Measurements from ENCODE around the gene ZNF771.
"Not testable (repeated sequence)": the region's sequence is repeated elsewhere in the genome, so short reads cannot be mapped to it uniquely, and the experiment has no call there.

Gene ZNF771

DNA sequence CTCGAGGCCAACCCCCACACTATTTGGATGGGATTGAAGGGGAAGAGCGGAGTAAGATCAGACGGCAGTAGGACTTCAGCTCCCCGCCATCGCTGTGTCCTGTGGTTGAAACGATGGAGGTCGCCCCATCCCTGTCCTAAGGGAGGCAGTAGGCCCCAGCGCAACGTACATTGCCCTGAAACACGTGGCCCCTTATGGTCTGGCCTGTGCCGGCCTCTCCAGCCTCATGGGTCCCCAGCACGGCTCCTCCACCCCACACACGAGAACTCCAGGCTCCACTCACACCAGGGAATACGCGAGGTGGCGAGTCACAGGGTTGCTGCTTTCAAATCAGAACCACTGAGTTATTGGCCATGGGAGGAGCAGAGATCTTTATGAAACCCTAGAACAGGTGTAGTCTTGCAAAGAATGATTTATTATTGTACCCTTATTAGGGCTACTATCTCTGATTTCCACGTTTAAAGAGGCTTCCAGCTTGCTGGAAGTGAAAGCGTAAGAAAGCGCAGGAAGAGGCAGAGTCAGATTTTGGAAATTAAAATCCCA is 23.1 kb downstream of the ZNF771 start:
- no peak for DNase-seq (ENCODE audit: low read depth, low spot score)

DNA sequence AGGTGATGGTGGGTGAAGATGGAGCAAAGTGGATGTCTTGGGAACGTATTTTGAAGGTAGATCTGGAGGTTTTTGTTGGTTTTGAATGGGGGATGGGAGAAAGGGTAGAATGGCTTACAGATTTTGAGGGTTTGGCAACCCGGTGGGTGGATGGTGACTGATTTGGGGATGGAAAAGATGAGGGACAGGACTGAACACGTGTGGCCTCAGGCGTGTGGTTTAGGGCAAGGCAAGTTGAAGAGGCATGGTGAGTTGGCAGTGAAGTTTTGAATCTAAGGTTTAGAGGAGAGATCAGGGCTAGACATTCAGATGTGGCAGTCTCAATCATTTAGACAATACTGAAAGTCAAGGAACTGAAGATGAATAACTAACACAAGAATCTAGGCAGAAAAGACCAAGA is 27.4 kb downstream of the ZNF771 start:
- no peak for DNase-seq (ENCODE audit: low read depth, low spot score)

DNA sequence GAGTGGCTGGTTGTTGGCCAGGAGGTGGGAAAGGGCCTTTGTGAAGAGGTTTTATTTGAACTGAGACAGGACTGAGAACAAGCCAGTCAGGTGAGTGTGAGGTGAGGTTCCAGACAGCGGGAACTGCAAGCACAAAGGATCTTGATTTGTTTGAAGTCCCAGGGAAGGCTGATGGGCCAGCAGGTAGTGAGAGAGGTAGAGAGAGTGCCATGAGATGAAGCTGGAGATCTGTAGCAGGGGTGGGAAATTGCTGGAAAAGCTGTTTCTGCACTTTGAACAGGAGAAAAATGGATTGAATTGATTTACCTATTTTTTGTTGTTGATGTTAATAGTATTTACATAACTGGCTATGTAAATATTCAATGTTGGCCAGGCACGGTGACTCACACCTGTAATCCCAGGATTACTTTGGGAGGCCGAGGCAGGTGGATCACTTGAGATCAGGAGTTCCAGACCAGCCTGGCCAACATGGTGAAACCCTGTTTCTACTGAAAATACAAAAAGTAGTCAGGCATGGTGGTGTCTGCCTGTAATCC is 30.2 kb downstream of the ZNF771 start:
- DNase-seq (ENCODE audit: low read depth, low spot score), result no peak

DNA sequence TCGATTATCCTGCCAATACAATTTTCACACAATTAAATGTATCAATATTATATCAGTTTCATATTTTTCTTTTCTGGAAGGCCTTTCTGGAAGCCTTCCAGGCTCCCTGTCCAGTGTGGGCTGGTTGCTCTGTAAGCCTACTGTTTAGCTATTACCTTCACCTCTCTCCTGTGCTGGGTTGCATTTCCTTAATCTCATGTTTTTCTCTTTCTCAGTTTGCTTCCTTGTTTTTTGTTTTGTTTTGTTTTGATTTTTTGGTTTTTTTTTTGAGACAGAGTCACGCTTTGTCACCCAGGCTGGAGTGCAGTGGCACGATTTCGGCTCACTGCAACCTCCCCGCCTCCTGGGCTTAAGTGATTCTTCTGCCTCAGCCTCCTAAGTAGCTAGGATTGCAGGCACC is 31.4 kb downstream of the ZNF771 start:
- no peak for DNase-seq (ENCODE audit: low read depth, low spot score)

DNA sequence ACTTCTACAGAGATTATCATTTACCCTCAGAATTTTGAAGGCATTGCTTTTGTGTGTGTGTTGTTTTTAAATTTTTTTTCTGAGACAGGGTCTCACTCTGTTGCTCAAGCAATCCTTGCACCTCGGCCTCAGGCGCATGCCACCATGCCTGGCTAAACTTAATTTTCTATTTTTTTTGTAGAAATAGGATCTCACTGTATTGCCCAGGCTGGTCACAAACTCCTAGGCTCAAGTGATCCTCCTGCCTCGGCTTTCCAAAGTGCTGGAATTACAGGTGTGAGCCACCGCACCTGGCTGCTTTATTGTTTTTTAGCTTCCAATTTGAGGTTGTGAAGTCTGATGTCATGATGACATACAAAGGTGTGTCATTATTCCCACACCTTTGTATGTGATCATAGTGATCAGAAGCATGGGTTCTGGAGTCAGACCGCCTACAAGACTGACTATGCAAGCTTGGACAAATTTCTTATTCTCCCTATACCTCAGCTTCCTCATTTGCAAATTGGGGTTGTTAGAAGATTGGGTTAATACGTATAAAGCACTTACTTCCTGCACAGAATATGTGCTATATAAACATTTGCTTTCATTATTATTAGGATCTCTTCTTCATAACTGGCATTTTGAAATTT is 32.4 kb downstream of the ZNF771 start:
- DNase-seq (ENCODE audit: low read depth, low spot score), result no peak

DNA sequence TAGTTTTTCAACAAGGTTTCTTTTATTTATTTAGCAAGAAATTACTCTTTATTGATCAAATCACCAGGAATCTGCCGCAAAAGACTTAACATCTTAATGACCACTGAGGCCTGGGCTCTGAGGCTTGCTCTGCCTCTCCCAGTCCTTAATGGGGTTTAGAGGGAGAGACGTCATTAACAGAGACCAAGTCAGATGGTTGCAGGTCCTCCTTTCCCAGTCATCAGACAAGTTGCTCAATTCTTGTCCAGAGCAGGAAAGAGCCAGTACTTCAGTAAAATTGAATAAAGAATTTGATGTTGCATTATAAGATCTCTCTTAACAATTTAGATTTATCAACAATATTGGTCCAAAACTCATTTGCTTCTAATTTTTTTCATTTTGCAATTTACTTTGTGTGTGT is 36.2 kb downstream of the ZNF771 start:
- no peak for DNase-seq (ENCODE audit: low read depth, low spot score)

DNA sequence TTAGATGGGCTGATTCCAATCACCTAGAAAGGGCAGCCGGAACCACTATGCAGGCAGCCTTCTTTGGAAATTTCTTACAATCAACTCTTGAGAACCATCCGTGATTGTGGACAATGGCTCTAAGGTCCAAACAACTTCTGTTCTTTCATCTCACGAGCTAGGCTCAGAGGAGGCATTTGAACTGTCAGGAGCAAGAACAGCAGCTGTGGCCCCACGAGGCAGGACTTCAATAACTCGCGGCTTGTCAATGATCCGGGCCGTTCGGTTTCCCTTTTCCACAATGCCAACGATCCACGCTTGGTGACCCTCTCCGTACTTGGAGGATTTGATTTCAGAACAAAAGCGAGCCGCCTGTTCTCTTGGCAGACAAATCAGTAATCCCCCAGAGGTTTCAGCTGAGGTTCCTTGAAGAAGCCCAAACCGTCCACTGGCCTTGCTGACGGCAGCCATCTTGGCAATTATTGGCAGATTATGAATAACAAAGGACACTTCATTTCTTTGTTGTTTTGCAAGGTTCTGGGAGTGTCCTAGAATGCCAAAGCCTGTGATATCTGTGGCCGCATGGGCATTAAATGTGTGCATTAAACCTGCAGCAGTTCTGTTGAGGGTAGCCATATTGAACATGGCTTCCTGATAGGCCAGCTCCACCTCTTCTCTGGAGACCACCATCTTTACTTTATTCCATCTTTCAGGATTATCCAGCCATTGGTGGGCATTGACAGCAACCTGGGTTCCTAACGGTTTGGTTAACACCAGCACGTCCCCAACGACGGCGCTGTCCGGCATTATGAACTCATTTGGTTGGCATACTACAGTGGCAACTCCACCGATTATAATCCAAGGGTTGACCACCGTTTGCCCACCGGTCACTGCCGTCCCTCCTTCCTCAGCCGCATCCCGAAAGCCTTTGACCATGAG is 37.1 kb downstream of the ZNF771 start:
- DNase-seq (ENCODE audit: low read depth, low spot score), result no peak

DNA sequence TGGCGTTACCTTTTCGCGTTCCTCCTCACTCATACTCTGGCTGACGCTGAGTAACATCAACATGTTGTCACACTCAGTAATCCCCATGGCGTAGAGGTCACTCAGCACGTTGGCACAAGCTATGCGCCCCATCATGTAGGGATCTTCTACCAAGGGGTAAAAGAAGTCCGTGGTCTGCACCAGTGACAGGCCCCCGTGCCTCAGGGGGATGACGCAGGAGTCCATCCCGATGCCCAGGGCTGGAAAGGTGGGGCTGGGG is 37.7 kb downstream of the ZNF771 start:
- DNase-seq (ENCODE audit: low read depth, low spot score), result no peak

DNA sequence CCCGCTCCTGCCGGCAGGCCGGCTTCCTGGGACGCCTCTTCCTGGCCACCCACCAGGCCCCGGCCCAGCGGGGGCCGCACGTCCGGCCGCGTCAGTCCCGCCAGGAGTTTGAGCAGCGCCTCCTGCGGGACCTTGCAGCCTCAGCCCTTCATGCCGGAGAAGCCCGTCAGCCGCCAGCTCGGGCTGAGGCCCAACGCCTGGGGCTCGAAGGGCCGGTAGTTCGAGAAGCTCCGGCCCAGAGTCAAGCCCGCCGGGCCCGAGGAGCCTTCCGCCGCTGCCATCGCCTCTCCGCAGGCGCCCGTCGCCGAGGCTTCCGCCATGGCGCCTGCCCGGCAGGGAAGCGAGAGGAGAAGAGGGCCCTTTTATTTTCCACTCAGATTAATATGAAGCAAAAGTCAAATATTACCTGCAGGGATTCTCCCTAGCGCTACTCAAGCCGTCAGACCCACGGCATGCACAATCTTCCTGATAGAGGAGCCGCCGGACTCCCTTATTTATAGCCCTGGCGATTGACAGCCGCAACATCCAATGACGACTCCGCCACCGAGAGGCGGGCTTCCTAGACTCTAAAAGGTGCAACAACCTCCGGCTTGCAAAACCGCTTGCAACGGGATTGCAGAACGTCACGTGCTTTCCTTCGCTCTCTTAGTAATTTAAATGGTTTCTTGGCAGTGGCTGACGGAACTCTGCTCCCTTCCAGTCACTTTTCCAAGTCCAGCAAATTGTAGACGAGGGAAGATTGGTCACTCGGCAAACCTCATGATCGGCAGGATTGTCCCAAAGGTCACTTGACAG is 38.2 kb downstream of the ZNF771 start, which contains the start of gene SEPHS2:
SEPHS2 (minus strand) TSS at position 467 of the 795 bp plus-strand sequence; CDS start at position 320, 147 bp downstream.
- DNase-seq (ENCODE audit: low read depth, low spot score), result peak; percentile 91

DNA sequence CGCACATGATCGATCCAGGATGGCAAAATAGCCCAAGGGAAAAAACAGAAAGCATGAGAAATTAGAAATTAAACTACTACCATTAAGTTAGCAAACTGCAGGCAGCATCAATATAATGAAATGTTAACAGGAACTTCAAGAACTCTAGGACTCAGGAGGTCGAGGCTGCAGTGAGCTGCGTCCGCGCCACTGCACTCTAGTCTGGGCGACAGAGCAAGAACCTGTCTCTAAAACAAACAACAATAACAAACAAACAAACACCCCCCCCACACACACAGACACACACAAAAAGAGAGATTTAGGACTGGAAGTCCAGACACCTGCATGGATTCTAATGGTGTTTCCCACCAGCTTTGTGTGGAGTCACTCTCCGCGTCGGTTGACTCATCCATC is 38.8 kb downstream of the ZNF771 start:
- DNase-seq (ENCODE audit: low read depth, low spot score), result no peak

DNA sequence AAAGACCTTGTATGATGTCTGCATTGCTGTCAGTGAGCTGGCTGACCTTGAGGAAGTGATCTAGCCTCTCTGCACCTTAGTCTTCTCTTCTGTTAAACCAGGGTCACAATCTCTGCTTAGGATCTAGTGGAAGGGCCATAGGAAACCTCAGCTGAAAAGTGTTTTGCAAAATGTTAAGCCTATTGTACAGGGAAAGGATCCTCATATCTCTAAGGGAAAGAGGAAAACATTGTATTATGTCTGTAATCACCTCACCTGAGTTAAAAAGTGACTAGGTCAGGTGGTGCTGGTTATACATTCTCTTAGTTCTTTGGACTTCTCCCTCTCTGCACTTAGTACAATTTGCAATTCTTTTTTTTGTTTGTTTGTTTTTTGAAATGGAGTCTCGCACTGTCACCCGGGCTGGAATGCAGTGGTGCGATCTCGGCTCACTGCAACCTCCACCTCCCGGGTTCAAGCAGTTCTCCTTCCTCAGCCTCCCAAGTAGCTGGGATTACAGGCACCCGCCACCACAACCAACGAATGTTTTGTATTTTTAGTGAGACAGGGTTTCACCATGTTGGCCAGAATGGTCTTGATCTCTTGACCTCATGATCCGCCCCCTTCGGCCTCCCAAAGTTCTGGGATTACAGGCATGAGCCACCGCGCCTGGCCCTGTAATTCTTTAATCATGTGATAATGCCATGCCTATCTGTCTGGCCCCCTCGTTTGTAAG is 40.3 kb downstream of the ZNF771 start:
- DNase-seq (ENCODE audit: low read depth, low spot score), result no peak

DNA sequence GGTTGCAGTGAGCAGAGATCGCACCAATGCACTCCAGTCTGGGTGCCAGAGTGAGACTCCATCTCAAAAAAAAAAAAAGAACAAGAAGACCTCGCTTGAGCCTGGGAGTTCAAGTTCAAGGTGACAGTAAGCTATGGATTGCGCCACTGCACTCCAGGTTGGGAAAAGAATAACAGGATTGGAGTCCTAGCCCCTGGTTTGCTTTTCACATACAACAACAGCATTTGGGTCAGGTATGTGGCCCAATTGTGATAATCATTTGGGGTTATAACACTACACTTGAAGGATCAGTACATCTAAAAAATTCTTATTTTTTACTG is 41.7 kb downstream of the ZNF771 start:
- no peak for DNase-seq (ENCODE audit: low read depth, low spot score)

DNA sequence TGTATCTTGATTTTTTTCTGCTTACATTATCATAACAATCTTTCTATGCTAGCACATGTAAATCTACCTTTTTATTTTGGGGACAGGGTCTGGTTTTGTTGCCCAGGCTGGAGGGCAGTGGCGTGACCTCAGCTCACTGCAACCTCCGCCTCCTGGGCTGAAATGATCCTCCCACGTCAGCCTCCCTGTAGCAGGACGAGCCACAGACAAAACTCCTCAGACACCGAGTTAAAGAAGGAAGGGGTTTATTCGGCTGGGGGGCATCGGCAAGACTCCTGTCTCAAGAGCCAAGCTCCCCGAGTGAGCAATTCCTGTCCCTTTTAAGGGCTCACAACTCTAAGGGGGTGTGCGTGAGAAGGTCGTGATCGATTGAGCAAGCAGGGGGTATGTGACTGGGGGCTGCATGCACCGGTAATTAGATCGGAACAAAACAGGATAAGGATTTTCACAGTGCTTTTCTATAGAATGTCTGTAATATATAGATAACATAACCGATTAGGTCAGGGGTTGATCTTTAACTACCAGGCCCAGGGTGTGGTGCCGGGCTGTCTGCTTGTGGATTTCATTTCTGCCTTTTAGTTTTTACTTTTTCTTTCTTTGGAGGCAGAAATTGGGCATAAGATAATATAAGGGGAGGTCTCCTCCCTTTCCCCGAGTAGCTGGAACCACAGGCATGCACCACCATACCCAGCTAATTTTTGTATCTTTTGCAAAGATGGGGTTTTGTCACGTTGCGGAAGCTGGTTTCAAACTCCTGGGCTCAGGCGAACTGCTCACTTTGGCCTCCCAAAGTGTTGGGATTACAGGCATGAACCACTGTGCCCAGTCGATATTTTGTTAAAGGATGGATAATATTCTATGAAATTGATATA is 45.5 kb downstream of the ZNF771 start:
- DNase-seq (ENCODE audit: low read depth, low spot score), result not testable (repeated sequence)

DNA sequence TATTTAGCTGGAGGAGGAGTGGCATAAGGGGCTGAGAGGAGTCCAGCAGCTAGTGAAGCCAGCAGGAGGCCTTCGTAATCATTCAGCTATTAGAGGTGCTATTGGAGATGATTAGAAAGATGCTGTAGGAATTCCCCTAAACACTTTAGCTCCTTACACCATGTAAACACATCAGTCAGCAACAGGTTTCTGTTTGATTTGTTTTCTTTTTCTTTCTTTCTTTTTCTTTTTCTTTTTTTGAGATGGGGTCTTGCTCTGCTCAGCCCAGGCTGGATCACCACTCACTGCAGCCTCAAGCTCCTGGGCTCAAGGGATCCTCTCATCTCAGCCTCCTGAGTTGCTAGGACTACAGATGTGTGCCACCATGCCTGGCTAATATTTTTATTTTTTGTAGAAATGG is 48.9 kb downstream of the ZNF771 start:
- DNase-seq (ENCODE audit: low read depth, low spot score), result no peak

DNA sequence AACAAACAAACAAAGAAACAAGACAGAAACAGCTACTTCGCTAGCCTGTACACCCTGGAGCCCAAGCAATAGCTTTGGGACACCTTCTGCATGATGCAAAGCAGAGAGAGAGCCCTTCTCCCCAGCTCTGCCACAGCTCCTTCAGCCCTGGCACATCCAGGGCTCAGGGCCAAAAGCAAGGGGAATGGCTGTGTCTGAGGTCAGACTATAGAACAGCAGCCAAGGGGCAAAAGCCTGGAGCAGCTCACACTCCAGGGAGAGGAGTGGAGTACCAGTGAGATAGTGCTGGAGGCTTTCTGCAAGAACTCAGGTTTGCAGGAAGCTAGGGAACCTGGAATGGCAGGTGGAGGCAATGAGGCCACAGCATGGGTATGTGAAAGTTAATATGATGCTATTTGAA is 49.9 kb downstream of the ZNF771 start:
- no peak for DNase-seq (ENCODE audit: low read depth, low spot score)

DNA sequence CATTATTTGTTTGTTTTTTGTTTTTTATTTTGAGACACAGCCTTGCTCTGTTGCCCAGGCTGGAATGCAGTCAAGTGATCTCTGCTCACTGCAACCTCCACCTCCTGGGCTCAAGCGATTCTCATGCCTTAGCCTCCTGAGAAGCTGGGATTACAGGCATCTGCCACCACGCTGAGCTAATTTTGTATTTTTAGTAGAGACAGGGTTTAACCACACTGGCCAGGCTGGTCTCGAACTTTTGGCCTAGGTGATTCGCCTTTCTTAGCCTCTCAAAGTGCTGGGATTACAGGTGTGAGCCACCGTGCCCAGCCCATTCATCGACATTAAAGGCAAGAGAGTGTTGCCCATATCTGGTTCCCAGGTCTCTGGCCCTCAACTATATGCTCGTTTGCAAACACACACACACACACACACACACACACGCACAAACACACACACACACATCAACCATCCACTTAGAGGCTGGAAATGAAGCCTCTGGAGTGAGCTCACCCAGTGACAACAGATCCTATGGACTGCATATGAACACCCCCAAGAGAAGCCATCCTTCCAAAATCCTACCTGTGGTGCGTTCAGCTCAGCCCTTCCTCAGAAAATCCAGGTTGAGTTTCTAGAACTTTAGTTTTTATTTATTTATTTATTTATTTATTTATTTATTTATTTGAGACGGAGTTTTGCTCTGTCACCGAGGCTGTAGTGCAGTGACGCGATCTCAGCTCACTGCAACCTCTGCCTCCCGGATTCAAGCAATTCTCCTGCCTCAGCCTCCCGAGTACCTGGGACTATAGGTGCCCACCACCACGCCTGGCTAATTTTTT is 50.5 kb downstream of the ZNF771 start:
- DNase-seq (ENCODE audit: low read depth, low spot score), result no peak

DNA sequence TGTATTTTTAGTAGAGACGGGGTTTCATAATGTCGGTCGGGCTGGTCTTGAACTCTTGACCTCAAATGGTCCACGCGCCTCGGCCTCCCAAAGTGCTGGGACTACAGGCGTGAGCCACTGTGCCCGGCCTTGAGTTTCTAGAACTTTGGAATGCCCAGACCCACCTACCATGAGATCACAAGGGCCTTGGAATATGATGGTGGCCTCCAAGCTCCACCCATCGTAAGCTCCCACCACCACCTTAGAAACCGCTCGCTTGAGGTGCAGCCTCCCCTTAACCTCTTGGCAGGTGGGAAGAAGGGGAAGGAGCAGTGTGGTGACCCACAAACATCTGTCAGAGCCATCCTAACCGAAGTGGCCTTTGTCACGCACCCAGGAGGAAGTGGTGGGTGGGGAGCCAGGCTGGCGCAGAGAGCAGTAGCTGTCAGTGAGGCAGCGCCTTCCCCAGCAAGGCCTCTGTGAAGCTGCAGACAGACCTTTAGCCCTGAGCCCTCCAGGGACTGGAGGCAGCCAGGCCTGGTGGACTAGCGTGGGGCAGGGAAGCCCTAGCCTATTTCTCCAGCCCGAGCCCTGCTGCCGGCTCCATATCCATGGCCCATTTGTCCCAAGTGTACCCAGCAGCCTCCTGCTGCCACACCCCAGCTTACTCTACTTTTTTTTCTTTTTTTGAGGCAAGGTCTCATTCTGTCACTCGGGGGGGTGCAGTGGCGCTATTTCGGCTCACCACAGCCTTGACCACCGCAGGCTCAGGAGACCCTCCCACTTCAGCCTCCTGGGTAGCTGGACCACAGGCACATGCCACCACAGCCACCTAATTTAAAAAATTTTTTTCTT is 51.4 kb downstream of the ZNF771 start:
- DNase-seq (ENCODE audit: low read depth, low spot score), result peak; percentile 79

DNA sequence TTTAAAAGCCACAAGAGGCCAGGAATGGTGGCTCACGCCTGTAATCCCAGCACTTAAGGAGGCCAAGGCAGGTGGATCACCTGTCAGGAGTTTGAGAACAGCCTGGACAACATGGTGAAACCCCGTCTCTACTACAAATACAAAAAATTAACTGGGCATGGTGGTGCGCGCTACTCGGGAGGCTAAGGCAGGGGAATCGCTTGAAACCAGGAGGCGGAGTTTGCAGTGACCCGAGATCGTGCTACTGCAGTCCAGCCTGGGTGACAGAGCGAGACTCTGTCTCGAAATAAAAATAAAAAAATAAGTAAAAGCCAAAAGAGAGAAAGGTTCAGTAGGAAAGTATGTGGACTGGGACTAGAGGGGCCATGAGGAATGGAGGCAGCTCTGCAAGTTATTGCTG is 52.0 kb downstream of the ZNF771 start:
- DNase-seq (ENCODE audit: low read depth, low spot score), result no peak

DNA sequence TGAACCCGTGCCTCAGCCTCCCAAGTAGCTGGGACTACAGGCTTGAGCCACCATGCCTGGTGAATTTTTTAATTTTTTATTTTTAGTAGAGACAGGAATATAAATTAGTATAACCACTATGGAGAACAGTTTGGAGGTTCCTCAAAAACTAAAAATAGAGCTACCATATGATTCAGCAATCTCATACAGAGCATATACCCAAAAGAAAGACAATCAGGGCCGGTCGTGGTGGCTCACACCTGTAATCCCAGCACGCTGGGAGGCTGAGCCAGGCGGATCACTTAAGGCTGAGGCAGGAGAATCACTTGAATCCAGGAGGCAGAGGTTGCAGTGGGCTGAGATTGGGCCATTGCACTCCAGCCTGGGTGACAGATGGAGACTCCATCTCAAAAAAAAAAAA is 54.0 kb downstream of the ZNF771 start:
- not testable (repeated sequence) for DNase-seq (ENCODE audit: low read depth, low spot score)

All from activated naive CD8-positive, alpha-beta T cell treated with anti-CD3 and anti-CD28 coated beads, Interleukin-2, amount 50 U/mL, for 16 hours (primary cell).